SU-DHL-6 (cell line): Measurements from ENCODE around the gene MSH3.
A peak's percentile ranks its signal among the peaks of the same experiment; 100 is the strongest.
"Not testable (repeated sequence)": the region's sequence is repeated elsewhere in the genome, so short reads cannot be mapped to it uniquely, and the experiment has no call there.

Experiments used
- H2AFZ ChIP-seq: fragments of 200-600 bp; sonication (generic); 2 replicates; pipeline ENCODE4 v1.6.1; 2014; ENCODE audit warnings: low read depth, mild to moderate bottlenecking, moderate library complexity, mixed read lengths, antibody characterized with exemption, low read length; ENCODE audit not compliant: severe bottlenecking
- H3F3A ChIP-seq: fragments of 200-600 bp; shearing (Covaris generic); 2 replicates; pipeline ENCODE4 v1.6.0; 2016; ENCODE audit warnings: antibody characterized with exemption, mild to moderate bottlenecking; ENCODE audit not compliant: insufficient read depth
- H3K27ac ChIP-seq: fragments of 200-600 bp; sonication (generic); 2 replicates; pipeline ENCODE4 v1.5.1; 2016; ENCODE audit warnings: low read depth, mild to moderate bottlenecking, low read length, moderate library complexity, mixed read lengths
- H3K27me3 ChIP-seq: fragments of 200-600 bp; sonication (generic), shearing (Covaris generic); 2 replicates; pipeline ENCODE4 v1.6.0; 2014; ENCODE audit warnings: mild to moderate bottlenecking, low read length
- H3K36me3 ChIP-seq: fragments of 200-600 bp; sonication (generic); 2 replicates; pipeline ENCODE4 v1.6.1; 2014; ENCODE audit warnings: mild to moderate bottlenecking, low read length, mixed read lengths
- H3K4me2 ChIP-seq: fragments of 300-600, 200-600 bp; shearing (Covaris generic), sonication (generic); 2 replicates; pipeline ENCODE4 v1.6.0; 2014; ENCODE audit warnings: low read length, low read depth, mild to moderate bottlenecking; ENCODE audit not compliant: poor library complexity, severe bottlenecking
- H3K4me3 ChIP-seq: fragments of 200-600 bp; sonication (generic); 2 replicates; pipeline ENCODE4 v1.5.1; 2014; ENCODE audit warnings: antibody characterized with exemption, low read length, mild to moderate bottlenecking, mixed read lengths; ENCODE audit not compliant: insufficient read depth, poor library complexity, severe bottlenecking
- H3K79me2 ChIP-seq: fragments of 200-600 bp; sonication (generic); 2 replicates; pipeline ENCODE4 v1.6.1; 2014; ENCODE audit warnings: mild to moderate bottlenecking, low read length, moderate library complexity; ENCODE audit not compliant: insufficient read depth
- H3K9ac ChIP-seq: fragments of 200-600 bp; sonication (generic); 2 replicates; pipeline ENCODE4 v1.7.0; 2014; ENCODE audit warnings: mild to moderate bottlenecking, low read length
- H3K9me2 ChIP-seq: fragments of 200-600 bp; sonication (generic); replicated peaks from 2 replicates; pipeline ENCODE4 v1.6.1; 2014; ENCODE audit warnings: low read length; ENCODE audit not compliant: insufficient read depth
- H3K9me3 ChIP-seq: fragments of 200-600 bp; sonication (generic); 2 replicates; pipeline ENCODE4 v1.6.1; 2014; ENCODE audit warnings: low read length, mixed read lengths; ENCODE audit not compliant: insufficient read depth
- H4K20me1 ChIP-seq: fragments of 200-600 bp; sonication (generic); 2 replicates; pipeline ENCODE4 v1.6.1; 2014; ENCODE audit warnings: low read depth, mild to moderate bottlenecking, antibody characterized with exemption, low read length, moderate library complexity, mixed read lengths
- EZH2phosphoT487 ChIP-seq: fragments of 200-600 bp; sonication (generic), shearing (Covaris generic); conservative IDR thresholded peaks from 2 replicates; pipeline ENCODE4 v1.6.1; 2018; ENCODE audit warnings: mild to moderate bottlenecking, antibody characterized with exemption, low read length, moderate library complexity, mixed read lengths
- TF ChIP-seq, protein P1 (sequence below): fragments of 200-600 bp; sonication (generic); IDR thresholded peaks from one replicate; pipeline ENCODE4 v1.5.1; 2017; ENCODE audit warnings: antibody characterized with exemption, mild to moderate bottlenecking, low read length, moderate library complexity; ENCODE audit not compliant: insufficient read depth, poor library complexity, severe bottlenecking

Gene MSH3

DNA sequence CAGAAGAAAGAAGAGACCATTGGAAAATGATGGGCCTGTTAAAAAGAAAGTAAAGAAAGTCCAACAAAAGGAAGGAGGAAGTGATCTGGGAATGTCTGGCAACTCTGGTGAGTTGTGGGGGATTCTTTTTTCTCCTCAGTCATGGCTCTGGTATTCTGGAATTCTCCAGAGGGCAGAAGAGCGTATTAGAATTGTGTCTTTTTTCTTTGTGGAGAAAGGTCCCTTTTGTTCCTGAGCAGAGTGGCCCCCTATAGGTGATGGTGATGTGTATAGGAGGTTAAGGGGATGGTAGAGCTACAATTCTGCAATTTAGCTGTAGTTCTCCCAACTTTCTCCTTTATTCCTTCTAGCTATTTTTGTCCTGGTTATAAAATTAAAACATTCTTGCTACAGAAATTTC, 2.0 kb downstream of the MSH3 start:
- Histone ChIP-seq H3K9ac (peak overlapping the region; percentile 90), H3K9me3 (no peaks in the 10 kb centered on the region), H3K9me2 (no peaks in the 10 kb centered on the region), H3K27me3 (no peaks in the 10 kb centered on the region), H4K20me1 (peaks cover 4% of the 10 kb centered on the region; the same call in 1 of the 2 replicates), H3K79me2 (peaks cover 28% of the 10 kb centered on the region), H3K27ac (peak overlapping the region; percentile 96), H3K4me3 (peak overlapping the region; percentile 8), H3K4me2 (peak overlapping the region; percentile 97), H2AFZ (peak overlapping the region; percentile 1), H3K36me3 (peaks cover 27% of the 10 kb centered on the region), H3F3A (peaks cover 5% of the 10 kb centered on the region; the same call in 1 of the 2 replicates)
- TF ChIP-seq, protein P1, sequence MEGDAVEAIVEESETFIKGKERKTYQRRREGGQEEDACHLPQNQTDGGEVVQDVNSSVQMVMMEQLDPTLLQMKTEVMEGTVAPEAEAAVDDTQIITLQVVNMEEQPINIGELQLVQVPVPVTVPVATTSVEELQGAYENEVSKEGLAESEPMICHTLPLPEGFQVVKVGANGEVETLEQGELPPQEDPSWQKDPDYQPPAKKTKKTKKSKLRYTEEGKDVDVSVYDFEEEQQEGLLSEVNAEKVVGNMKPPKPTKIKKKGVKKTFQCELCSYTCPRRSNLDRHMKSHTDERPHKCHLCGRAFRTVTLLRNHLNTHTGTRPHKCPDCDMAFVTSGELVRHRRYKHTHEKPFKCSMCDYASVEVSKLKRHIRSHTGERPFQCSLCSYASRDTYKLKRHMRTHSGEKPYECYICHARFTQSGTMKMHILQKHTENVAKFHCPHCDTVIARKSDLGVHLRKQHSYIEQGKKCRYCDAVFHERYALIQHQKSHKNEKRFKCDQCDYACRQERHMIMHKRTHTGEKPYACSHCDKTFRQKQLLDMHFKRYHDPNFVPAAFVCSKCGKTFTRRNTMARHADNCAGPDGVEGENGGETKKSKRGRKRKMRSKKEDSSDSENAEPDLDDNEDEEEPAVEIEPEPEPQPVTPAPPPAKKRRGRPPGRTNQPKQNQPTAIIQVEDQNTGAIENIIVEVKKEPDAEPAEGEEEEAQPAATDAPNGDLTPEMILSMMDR = peak; percentile 21
- TF ChIP-seq EZH2phosphoT487 = no peak

DNA sequence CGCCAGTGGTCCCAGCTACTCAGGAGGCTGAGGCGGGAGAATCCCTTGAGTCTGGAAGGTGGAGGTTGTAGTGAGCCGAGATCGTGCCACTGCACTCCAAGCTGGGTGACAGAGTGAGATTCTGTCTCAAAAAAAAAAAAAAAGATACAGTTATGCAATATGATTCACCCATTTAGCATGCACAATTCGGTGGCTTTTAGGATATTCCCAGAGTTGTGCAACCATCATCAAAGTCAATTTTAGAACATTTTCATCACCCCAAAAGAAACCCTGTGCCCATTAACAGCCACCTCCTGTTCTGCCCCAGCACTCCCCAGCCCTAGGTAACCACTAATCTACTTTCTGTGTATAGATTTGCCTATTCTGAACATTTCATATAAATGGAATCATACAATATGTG, 4.7 kb downstream of the MSH3 start:
- H4K20me1 ChIP-seq = no peaks in the 10 kb centered on the region
- no peak overlapping the region for H3K4me2 ChIP-seq
- H3K27me3 ChIP-seq = no peaks in the 10 kb centered on the region
- H3K4me3 ChIP-seq = no peak overlapping the region
- H3K79me2 ChIP-seq = peaks cover 51% of the 10 kb centered on the region
- H3K9me3 ChIP-seq = no peaks in the 10 kb centered on the region
- H3F3A ChIP-seq = peaks cover 11% of the 10 kb centered on the region; the same call in 1 of the 2 replicates
- H2AFZ ChIP-seq = no peak overlapping the region
- TF ChIP-seq, protein P1 = no peak
- no peak for TF ChIP-seq EZH2phosphoT487
- H3K27ac ChIP-seq = no peak overlapping the region
- H3K9ac ChIP-seq = no peak overlapping the region
- peaks cover 35% of the 10 kb centered on the region for H3K36me3 ChIP-seq
- H3K9me2 ChIP-seq = no peaks in the 10 kb centered on the region

DNA sequence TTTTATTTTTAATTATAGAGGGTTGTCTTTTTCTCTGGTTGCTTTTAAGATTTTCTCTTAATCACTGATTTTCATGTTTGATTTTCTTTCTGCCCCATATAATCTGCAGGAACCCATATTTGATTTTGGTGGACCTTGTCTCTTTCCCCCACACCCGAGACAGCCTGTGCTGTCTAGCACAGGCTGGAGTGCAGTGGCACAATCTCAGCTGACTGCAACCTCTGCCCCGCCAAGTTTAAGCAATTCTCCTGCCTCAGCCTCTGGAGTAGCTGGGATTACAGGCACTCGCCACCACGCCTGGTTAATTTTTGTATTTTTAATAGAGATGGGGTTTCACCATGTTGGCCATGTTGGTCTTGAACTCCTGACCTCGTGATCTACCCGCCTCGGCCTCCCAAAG, 6.2 kb downstream of the MSH3 start:
- H3K27ac ChIP-seq, H2AFZ ChIP-seq, H3K9me2 ChIP-seq, H3K4me2 ChIP-seq, H3K9me3 ChIP-seq, H4K20me1 ChIP-seq, H3K27me3 ChIP-seq, H3K9ac ChIP-seq, H3K4me3 ChIP-seq: not testable (repeated sequence)
- peaks cover 52% of the 10 kb centered on the region for H3K79me2 ChIP-seq
- H3F3A ChIP-seq = peaks cover 11% of the 10 kb centered on the region
- peaks cover 39% of the 10 kb centered on the region for H3K36me3 ChIP-seq

DNA sequence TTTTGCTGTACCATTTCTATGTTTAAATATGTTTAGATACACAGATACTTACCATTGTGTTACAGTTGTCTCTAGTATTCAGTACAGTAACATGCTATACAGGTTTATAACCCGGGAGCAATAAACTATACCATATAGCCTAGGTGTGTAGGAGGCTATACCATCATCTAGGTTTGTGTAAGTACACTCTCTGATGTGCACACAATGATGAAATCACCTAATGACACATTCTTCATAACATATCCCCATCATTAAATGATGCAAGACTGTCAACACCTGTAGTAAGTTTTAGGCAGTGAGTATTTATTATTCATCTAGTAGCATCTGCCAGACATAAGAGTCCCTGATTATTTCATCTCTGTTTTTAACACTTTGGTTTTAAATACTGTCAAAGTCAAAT, 7.7 kb downstream of the MSH3 start:
- peaks cover 5% of the 10 kb centered on the region; the same call in 1 of the 2 replicates for H3F3A ChIP-seq
- no peak overlapping the region for H3K9ac ChIP-seq
- H3K79me2 ChIP-seq = peaks cover 42% of the 10 kb centered on the region
- H3K9me3 ChIP-seq = no peaks in the 10 kb centered on the region
- peaks cover 48% of the 10 kb centered on the region for H3K36me3 ChIP-seq
- no peaks in the 10 kb centered on the region for H3K27me3 ChIP-seq
- H3K4me3 ChIP-seq = no peak overlapping the region
- H2AFZ ChIP-seq = no peak overlapping the region
- no peak for TF ChIP-seq EZH2phosphoT487
- H3K4me2 ChIP-seq = no peak overlapping the region
- no peak overlapping the region for H3K27ac ChIP-seq
- no peaks in the 10 kb centered on the region for H4K20me1 ChIP-seq
- no peaks in the 10 kb centered on the region for H3K9me2 ChIP-seq
